ENCODE data around the gene TARBP1.
A peak's percentile ranks its signal among the peaks of the same experiment; 100 is the strongest.
"Not testable (repeated sequence)": the region's sequence is repeated elsewhere in the genome, so short reads cannot be mapped to it uniquely, and the experiment has no call there.

The TARBP1 gene

GRCh38 chr1:234505769-234506102 is 26.8 kb upstream of the TARBP1 start:
- no peak for DNase-seq

- DNase-seq = no peak
Observed at GRCh38 chr1:234504969-234505768, 26.2 kb upstream of the TARBP1 start.

GRCh38 chr1:234504251-234504650 is 25.3 kb upstream of the TARBP1 start:
- DNase-seq = not testable (repeated sequence)

- no peak for DNase-seq
Observed at GRCh38 chr1:234503193-234504050, 24.4 kb upstream of the TARBP1 start.

- no peak for DNase-seq
Observed at GRCh38 chr1:234502785-234503184, 23.8 kb upstream of the TARBP1 start.

- no peak for DNase-seq
Observed at GRCh38 chr1:234500269-234500668, 21.3 kb upstream of the TARBP1 start.

GRCh38 chr1:234499943-234500245 is 20.9 kb upstream of the TARBP1 start:
- no peak for DNase-seq

- DNase-seq = peak; percentile 89
Observed at GRCh38 chr1:234499119-234499942, 20.4 kb upstream of the TARBP1 start.

- DNase-seq = no peak
Observed at GRCh38 chr1:234498448-234499118, 19.6 kb upstream of the TARBP1 start.

- DNase-seq = no peak
Observed at GRCh38 chr1:234497589-234497988, 18.6 kb upstream of the TARBP1 start.

GRCh38 chr1:234495231-234495990 is 16.4 kb upstream of the TARBP1 start:
- no peak for DNase-seq

- no peak for DNase-seq
Observed at GRCh38 chr1:234494049-234494448, 15.1 kb upstream of the TARBP1 start.

- no peak for DNase-seq
Observed at GRCh38 chr1:234490793-234491479, 12.0 kb upstream of the TARBP1 start.

- DNase-seq = no peak
Observed at GRCh38 chr1:234489698-234490077, 10.7 kb upstream of the TARBP1 start.

- no peak for DNase-seq
Observed at GRCh38 chr1:234489007-234489697, 10.2 kb upstream of the TARBP1 start.

- DNase-seq = no peak
Observed at GRCh38 chr1:234488054-234489006, 9.4 kb upstream of the TARBP1 start.

- no peak for DNase-seq
Observed at GRCh38 chr1:234486858-234487840, 8.2 kb upstream of the TARBP1 start.
